HCT116 (cell line): ENCODE data around the gene ACSL4.

Source experiments
- CEBPB ChIP-seq: IDR thresholded peaks from 2 replicates; pipeline ENCODE4 v1.6.1; 2012; ENCODE audit warnings: low read depth
- ELF1 ChIP-seq: IDR thresholded peaks from 2 replicates; pipeline ENCODE4 v1.6.1; 2012; ENCODE audit warnings: low read depth, borderline replicate concordance
- EZH2 ChIP-seq: fragments of 200-600 bp; sonication (generic); IDR thresholded peaks from 2 replicates; pipeline ENCODE4 v1.6.1; 2017; ENCODE audit warnings: antibody characterized with exemption, mixed run types
- EZH2phosphoT487 ChIP-seq: fragments of 200-600 bp; IDR thresholded peaks from 2 replicates; pipeline ENCODE4 v1.6.1; 2018; ENCODE audit warnings: antibody characterized with exemption, borderline replicate concordance
- POLR2A ChIP-seq: IDR thresholded peaks from 2 replicates; pipeline ENCODE4 v1.7.0; 2011; ENCODE audit warnings: borderline replicate concordance; ENCODE audit not compliant: insufficient read depth, insufficient read length; ENCODE audit errors: extremely low read depth
- POLR2AphosphoS5 ChIP-seq: IDR thresholded peaks from 2 replicates; pipeline ENCODE4 v1.6.1; 2011; ENCODE audit warnings: mild to moderate bottlenecking, low read depth, low read length, moderate library complexity
- RAD21 ChIP-seq: IDR thresholded peaks from 2 replicates; pipeline ENCODE4 v1.6.1; 2012; ENCODE audit warnings: low read depth, mild to moderate bottlenecking
- SIN3A ChIP-seq: IDR thresholded peaks from 2 replicates; pipeline ENCODE4 v1.6.1; 2012; ENCODE audit warnings: low read depth
- SRF ChIP-seq: IDR thresholded peaks from 2 replicates; pipeline ENCODE4 v1.6.1; 2012; ENCODE audit warnings: low read depth
- YY1 ChIP-seq: IDR thresholded peaks from 2 replicates; pipeline ENCODE4 v1.6.1; 2011; ENCODE audit warnings: low read length, low read depth, moderate library complexity, mild to moderate bottlenecking; ENCODE audit not compliant: insufficient replicate concordance; ENCODE audit errors: extremely low read depth
- TF ChIP-seq, protein P1 (sequence below), 3 experiments: fragments of 200-600 bp in 1 of 3; sonication (generic) in 1 of 3; IDR thresholded peaks in 2 of 3; conservative IDR thresholded peaks in 1 of 3; 2 replicates each; pipeline ENCODE4 v1.5.1; 2012 to 2017; ENCODE audit warnings: low read depth in 2 of 3, low read length in 2 of 3, antibody characterized with exemption in 1 of 3, borderline replicate concordance in 1 of 3, control low read depth in 1 of 3, mild to moderate bottlenecking in 1 of 3, mixed read lengths in 1 of 3, mixed run types in 1 of 3, moderate library complexity in 1 of 3; ENCODE audit not compliant: insufficient read depth in 1 of 3
- TF ChIP-seq, protein P2 (sequence below): IDR thresholded peaks from 2 replicates; pipeline ENCODE4 v1.6.1; 2012; ENCODE audit warnings: low read depth
- TF ChIP-seq, protein P3 (sequence below): IDR thresholded peaks from 2 replicates; pipeline ENCODE4 v1.6.1; 2012

DNA sequence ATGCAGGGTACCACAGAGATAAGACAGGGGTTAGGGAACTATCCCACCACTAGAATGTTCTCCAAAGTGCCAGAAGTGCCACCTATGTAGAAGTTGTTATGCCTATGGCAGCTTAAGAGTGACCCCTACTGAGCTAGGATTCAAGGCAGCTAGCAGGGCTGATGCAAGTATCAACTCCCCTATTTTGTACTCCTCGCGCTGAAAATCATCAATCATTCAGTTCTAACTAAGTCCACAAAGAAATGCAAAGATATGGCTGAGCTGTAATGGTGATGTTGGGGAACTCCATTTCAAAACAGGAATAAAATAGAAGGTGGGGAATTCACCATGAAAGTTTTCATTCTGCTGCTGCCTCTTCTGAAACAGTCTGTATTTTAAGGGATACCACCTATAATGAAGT lies 13.8 kb downstream of the ACSL4 start:
- TF ChIP-seq POLR2A (no peak), SIN3A (no peak), POLR2AphosphoS5 (no peak), RAD21 (no peak), EZH2 (no peak), CEBPB (no peak), ELF1 (no peak), EZH2phosphoT487 (no peak), YY1 (no peak), SRF (no peak)
- TF ChIP-seq, protein P1, sequence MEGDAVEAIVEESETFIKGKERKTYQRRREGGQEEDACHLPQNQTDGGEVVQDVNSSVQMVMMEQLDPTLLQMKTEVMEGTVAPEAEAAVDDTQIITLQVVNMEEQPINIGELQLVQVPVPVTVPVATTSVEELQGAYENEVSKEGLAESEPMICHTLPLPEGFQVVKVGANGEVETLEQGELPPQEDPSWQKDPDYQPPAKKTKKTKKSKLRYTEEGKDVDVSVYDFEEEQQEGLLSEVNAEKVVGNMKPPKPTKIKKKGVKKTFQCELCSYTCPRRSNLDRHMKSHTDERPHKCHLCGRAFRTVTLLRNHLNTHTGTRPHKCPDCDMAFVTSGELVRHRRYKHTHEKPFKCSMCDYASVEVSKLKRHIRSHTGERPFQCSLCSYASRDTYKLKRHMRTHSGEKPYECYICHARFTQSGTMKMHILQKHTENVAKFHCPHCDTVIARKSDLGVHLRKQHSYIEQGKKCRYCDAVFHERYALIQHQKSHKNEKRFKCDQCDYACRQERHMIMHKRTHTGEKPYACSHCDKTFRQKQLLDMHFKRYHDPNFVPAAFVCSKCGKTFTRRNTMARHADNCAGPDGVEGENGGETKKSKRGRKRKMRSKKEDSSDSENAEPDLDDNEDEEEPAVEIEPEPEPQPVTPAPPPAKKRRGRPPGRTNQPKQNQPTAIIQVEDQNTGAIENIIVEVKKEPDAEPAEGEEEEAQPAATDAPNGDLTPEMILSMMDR (IDR thresholded peaks at IDR 0.05 in 2 of 3, conservative IDR thresholded peaks at IDR 0.05 in 1 of 3; ENCODE audit: borderline replicate concordance in 1 of 3, insufficient read depth in 1 of 3, low read depth in 2 of 3, low read length in 2 of 3): no peak
- TF ChIP-seq, protein P2, sequence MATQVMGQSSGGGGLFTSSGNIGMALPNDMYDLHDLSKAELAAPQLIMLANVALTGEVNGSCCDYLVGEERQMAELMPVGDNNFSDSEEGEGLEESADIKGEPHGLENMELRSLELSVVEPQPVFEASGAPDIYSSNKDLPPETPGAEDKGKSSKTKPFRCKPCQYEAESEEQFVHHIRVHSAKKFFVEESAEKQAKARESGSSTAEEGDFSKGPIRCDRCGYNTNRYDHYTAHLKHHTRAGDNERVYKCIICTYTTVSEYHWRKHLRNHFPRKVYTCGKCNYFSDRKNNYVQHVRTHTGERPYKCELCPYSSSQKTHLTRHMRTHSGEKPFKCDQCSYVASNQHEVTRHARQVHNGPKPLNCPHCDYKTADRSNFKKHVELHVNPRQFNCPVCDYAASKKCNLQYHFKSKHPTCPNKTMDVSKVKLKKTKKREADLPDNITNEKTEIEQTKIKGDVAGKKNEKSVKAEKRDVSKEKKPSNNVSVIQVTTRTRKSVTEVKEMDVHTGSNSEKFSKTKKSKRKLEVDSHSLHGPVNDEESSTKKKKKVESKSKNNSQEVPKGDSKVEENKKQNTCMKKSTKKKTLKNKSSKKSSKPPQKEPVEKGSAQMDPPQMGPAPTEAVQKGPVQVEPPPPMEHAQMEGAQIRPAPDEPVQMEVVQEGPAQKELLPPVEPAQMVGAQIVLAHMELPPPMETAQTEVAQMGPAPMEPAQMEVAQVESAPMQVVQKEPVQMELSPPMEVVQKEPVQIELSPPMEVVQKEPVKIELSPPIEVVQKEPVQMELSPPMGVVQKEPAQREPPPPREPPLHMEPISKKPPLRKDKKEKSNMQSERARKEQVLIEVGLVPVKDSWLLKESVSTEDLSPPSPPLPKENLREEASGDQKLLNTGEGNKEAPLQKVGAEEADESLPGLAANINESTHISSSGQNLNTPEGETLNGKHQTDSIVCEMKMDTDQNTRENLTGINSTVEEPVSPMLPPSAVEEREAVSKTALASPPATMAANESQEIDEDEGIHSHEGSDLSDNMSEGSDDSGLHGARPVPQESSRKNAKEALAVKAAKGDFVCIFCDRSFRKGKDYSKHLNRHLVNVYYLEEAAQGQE: no peak
- TF ChIP-seq, protein P3, sequence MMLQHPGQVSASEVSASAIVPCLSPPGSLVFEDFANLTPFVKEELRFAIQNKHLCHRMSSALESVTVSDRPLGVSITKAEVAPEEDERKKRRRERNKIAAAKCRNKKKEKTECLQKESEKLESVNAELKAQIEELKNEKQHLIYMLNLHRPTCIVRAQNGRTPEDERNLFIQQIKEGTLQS: no peak
